Measurements from ENCODE around the gene EEFSEC. TPM values are rescaled to one million over a fixed set of nuclear protein-coding genes. Genes with fewer than 3 reads are reported as not detected.

Gene EEFSEC
- total and polyA plus RNA-seq, 4 donors: 9.8 to 20.1 (median 11.6) TPM

DNA sequence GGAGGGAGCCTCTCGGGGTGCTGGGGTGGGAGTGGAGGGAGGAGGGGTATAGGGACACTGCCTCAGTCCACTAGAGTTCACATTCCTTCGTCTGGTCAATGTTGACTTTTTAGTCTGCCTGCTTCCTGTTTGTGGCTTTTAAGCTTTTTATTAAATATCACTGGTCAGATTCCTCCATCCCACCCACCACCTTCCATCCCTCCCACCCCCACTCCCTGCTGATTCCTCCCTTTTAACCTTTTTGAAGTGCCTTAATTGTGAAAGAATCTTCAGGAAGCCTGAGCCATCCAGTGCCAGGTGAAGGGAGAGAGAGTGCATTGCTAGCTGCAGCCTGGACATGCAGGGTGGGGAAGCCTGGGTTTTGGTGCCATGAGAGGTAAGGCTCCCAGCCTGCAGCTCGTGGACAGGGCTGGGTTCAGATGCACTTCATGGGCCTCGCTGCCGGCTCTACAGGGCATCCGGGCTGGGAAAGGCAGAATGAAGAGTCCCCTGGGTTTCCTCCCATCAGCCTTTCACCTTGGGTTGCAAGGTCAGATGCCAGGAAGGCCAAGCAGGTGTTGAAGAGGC is 207.5 kb downstream of the EEFSEC start:
- ATAC-seq (ENCODE audit: insufficient read depth, low FRiP score) (no peak), DNase-seq (no peak)
- peaks cover 0 to 15% (median 0%) of the 10 kb centered on the region in 4 donors for H3K36me3 ChIP-seq (ENCODE audit: control insufficient read depth in 4 of 4, insufficient read depth in 4 of 4, low read length in 4 of 4)
- H3K4me3 ChIP-seq: no peak overlapping the region
- H3K27me3 ChIP-seq (ENCODE audit: control insufficient read depth in 3 of 3, insufficient read depth in 3 of 3, low read length in 2 of 3): no peaks in the 10 kb centered on the region
- peaks cover 0 to 4% (median 0%) of the 10 kb centered on the region in 5 donors for H3K4me1 ChIP-seq (ENCODE audit: control insufficient read depth in 5 of 5, insufficient read depth in 5 of 5, low read length in 5 of 5)
- H3K27ac ChIP-seq (ENCODE audit: low read depth in 1 of 2, low read length in 1 of 2): no peak overlapping the region
- no peaks in the 10 kb centered on the region for H3K9me3 ChIP-seq (ENCODE audit: control insufficient read depth in 4 of 4, insufficient read depth in 3 of 4, low read length in 3 of 4)
- 62 to 84% methylated on average over 6 of the region's 6 CpGs for WGBS, 2 donors
- TF ChIP-seq, protein P1, sequence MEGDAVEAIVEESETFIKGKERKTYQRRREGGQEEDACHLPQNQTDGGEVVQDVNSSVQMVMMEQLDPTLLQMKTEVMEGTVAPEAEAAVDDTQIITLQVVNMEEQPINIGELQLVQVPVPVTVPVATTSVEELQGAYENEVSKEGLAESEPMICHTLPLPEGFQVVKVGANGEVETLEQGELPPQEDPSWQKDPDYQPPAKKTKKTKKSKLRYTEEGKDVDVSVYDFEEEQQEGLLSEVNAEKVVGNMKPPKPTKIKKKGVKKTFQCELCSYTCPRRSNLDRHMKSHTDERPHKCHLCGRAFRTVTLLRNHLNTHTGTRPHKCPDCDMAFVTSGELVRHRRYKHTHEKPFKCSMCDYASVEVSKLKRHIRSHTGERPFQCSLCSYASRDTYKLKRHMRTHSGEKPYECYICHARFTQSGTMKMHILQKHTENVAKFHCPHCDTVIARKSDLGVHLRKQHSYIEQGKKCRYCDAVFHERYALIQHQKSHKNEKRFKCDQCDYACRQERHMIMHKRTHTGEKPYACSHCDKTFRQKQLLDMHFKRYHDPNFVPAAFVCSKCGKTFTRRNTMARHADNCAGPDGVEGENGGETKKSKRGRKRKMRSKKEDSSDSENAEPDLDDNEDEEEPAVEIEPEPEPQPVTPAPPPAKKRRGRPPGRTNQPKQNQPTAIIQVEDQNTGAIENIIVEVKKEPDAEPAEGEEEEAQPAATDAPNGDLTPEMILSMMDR (IDR thresholded peaks at IDR 0.05; ENCODE audit: control extremely low read depth, extremely low read depth): no peak
- H3K9ac ChIP-seq (ENCODE audit: insufficient read depth in 1 of 2, low read length in 2 of 2): no peak overlapping the region

DNA sequence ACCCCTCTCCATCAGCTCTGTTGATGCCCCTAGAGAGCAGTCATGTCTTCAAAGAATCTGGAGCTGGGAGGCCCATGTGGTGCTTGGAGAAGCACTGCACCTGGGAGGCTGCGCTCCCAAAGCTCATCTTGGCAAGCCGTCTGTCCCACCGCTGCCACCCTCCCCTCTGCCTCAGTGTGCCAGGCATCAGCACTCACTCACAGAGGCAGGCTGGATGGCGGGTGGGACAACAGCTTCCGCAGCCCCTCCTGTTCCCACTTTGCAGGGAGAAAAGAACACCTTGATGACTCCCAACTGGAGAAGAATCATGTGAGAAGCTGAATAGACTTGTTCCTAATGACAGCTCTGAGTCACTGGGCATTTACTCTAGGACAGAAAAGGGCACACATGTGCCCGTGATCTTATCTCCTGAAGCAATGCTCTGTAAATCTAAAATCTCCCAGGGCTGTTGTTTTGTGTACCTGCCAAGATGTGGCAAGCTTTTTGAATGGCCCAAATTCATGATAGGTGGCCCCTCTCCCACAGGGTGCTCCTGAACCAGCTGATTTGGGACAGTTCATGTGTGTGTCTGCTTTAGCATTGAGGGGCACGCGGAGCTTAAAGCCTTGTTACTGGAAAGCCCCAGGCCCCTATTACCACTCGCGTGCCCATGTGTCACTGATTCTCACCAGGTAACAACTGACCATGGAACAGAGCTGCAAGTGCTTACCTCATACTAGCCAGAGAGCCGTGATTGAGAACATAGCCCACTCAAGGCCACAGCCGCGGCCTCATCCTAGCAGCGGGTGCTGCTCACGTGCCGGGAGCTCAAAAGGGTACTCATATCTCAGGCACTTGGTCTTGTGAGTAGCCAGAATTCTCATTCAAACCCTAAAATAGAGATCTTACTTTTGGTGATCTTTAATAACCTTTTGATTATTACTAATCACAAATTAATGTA is 209.0 kb downstream of the EEFSEC start:
- Histone ChIP-seq H3K9me3 (ENCODE audit: control insufficient read depth in 4 of 4, insufficient read depth in 3 of 4, low read length in 3 of 4) (no peaks in the 10 kb centered on the region), H3K36me3 (ENCODE audit: control insufficient read depth in 4 of 4, insufficient read depth in 4 of 4, low read length in 4 of 4) (peaks cover 0 to 16% (median 0%) of the 10 kb centered on the region in 4 donors), H3K4me3 (no peak overlapping the region), H3K27ac (ENCODE audit: low read depth in 1 of 2, low read length in 1 of 2) (no peak overlapping the region), H3K9ac (ENCODE audit: insufficient read depth in 1 of 2, low read length in 2 of 2) (no peak overlapping the region), H3K4me1 (ENCODE audit: control insufficient read depth in 5 of 5, insufficient read depth in 5 of 5, low read length in 5 of 5) (peaks cover 0 to 6% (median 0%) of the 10 kb centered on the region in 5 donors), H3K27me3 (ENCODE audit: control insufficient read depth in 3 of 3, insufficient read depth in 3 of 3, low read length in 2 of 3) (no peaks in the 10 kb centered on the region)
- no peak for DNase-seq
- TF ChIP-seq, protein P1 (IDR thresholded peaks at IDR 0.05; ENCODE audit: control extremely low read depth, extremely low read depth): no peak
- 96 to 97% methylated on average over 16 of the region's 16 CpGs for WGBS, 2 donors
- ATAC-seq (ENCODE audit: insufficient read depth, low FRiP score): no peak

DNA sequence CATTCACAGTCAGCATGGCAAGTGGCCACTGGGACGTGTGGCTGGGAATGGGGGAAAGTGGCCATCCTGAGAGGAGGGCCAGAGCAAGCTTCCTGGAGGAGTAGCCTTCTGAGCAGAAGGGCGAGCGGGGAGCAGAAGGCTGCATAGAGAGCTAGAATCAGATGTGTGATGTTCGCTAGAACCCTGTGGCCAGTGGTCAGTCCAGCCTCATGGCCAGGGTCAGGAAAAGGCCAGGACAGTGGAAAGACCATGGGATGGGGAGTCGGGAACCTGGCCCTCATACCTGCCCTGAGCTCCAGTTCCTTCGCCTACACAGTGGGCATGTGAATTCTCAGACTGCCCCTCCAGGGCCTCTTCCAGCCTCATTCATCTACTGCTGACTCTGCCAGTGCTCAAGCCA is 211.0 kb downstream of the EEFSEC start:
- TF ChIP-seq, protein P1 (IDR thresholded peaks at IDR 0.05; ENCODE audit: control extremely low read depth, extremely low read depth): no peak
- Histone ChIP-seq H3K27ac (ENCODE audit: low read depth in 1 of 2, low read length in 1 of 2) (no peak overlapping the region), H3K36me3 (ENCODE audit: control insufficient read depth in 4 of 4, insufficient read depth in 4 of 4, low read length in 4 of 4) (peaks cover 0 to 11% (median 0%) of the 10 kb centered on the region in 4 donors), H3K4me3 (no peak overlapping the region), H3K9me3 (ENCODE audit: control insufficient read depth in 4 of 4, insufficient read depth in 3 of 4, low read length in 3 of 4) (no peaks in the 10 kb centered on the region), H3K27me3 (ENCODE audit: control insufficient read depth in 3 of 3, insufficient read depth in 3 of 3, low read length in 2 of 3) (no peaks in the 10 kb centered on the region), H3K9ac (ENCODE audit: insufficient read depth in 1 of 2, low read length in 2 of 2) (no peak overlapping the region), H3K4me1 (ENCODE audit: control insufficient read depth in 5 of 5, insufficient read depth in 5 of 5, low read length in 5 of 5) (peaks cover 0 to 8% (median 0%) of the 10 kb centered on the region in 5 donors)
- WGBS, 2 donors: 94 to 96% methylated on average over 6 of the region's 6 CpGs
- ATAC-seq (ENCODE audit: insufficient read depth, low FRiP score): no peak
- no peak for DNase-seq

Data from lung (tissue), 12 donors.